MM.1S (cell line): ENCODE data around the gene FHIT.

Experiments used
- DNase-seq: peaks from one replicate; pipeline ENCODE4 v3.0.0-alpha.2; 2015
- H2AFZ ChIP-seq: fragments of 300-600 bp; sonication (generic); 2 replicates; pipeline ENCODE4 v1.6.0; 2016; ENCODE audit warnings: antibody characterized with exemption, low read length
- H3F3A ChIP-seq: fragments of 300-600 bp; sonication (generic); 2 replicates; pipeline ENCODE4 v1.6.1; 2016; ENCODE audit warnings: mild to moderate bottlenecking, antibody characterized with exemption, low read length, moderate library complexity, mixed read lengths; ENCODE audit not compliant: insufficient read depth
- H3K27ac ChIP-seq: fragments of 300-600 bp; sonication (generic); 2 replicates; pipeline ENCODE4 v1.5.1; 2016; ENCODE audit warnings: mild to moderate bottlenecking, low read length
- H3K27me3 ChIP-seq: fragments of 300-600 bp; sonication (generic); replicated peaks from 2 replicates; pipeline ENCODE4 v1.6.0; 2016; ENCODE audit warnings: low read length; ENCODE audit not compliant: insufficient read depth
- H3K36me3 ChIP-seq: fragments of 300-600 bp; sonication (generic); replicated peaks from 2 replicates; pipeline ENCODE4 v1.6.1; 2016; ENCODE audit warnings: mild to moderate bottlenecking, low read length, mixed read lengths; ENCODE audit not compliant: insufficient read depth
- H3K4me1 ChIP-seq: fragments of 300-600 bp; sonication (generic); 2 replicates; pipeline ENCODE4 v1.6.1; 2016; ENCODE audit warnings: low read length, mixed read lengths
- H3K4me2 ChIP-seq: fragments of 300-600 bp; sonication (generic); 2 replicates; pipeline ENCODE4 v1.6.0; 2016; ENCODE audit warnings: low read depth, low read length
- H3K4me3 ChIP-seq: fragments of 300-600 bp; sonication (generic); 2 replicates; pipeline ENCODE4 v1.5.1; 2016; ENCODE audit warnings: low read length, mixed read lengths
- H3K79me2 ChIP-seq: fragments of 300-600 bp; sonication (generic); 2 replicates; pipeline ENCODE4 v1.6.1; 2016; ENCODE audit warnings: mixed run types, low read length, mixed read lengths
- H3K9ac ChIP-seq: fragments of 300-600 bp; sonication (generic); 2 replicates; pipeline ENCODE4 v1.6.1; 2016; ENCODE audit warnings: low read length, mixed read lengths
- H3K9me2 ChIP-seq: fragments of 300-600 bp; sonication (generic); replicated peaks from 2 replicates; pipeline ENCODE4 v1.6.1; 2016; ENCODE audit warnings: mild to moderate bottlenecking, low read length, mixed read lengths; ENCODE audit not compliant: insufficient read depth
- H3K9me3 ChIP-seq: fragments of 300-600 bp; sonication (generic); replicated peaks from 2 replicates; pipeline ENCODE4 v1.6.1; 2016; ENCODE audit warnings: mild to moderate bottlenecking, low read length, mixed read lengths; ENCODE audit not compliant: insufficient read depth
- H4K20me1 ChIP-seq: fragments of 300-600 bp; sonication (generic); 2 replicates; pipeline ENCODE4 v1.6.1; 2016; ENCODE audit warnings: mild to moderate bottlenecking, low read length, moderate library complexity, mixed read lengths; ENCODE audit not compliant: insufficient read depth
- EZH2 ChIP-seq: fragments of 300-600 bp; sonication (generic); optimal IDR thresholded peaks from 2 replicates; pipeline ENCODE3; 2017; ENCODE audit warnings: low read depth, mild to moderate bottlenecking, antibody characterized with exemption, low read length, mixed read lengths
- EZH2phosphoT487 ChIP-seq: fragments of 300-600 bp; sonication (generic); IDR thresholded peaks from 2 replicates; pipeline ENCODE4 v1.6.1; 2018; ENCODE audit warnings: antibody characterized with exemption, low read length
- TF ChIP-seq, protein P1 (sequence below): fragments of 300-600 bp; sonication (generic); IDR thresholded peaks from 2 replicates; pipeline ENCODE4 v1.5.1; 2016; ENCODE audit warnings: antibody characterized with exemption, low read length, mixed read lengths

Gene FHIT

DNA sequence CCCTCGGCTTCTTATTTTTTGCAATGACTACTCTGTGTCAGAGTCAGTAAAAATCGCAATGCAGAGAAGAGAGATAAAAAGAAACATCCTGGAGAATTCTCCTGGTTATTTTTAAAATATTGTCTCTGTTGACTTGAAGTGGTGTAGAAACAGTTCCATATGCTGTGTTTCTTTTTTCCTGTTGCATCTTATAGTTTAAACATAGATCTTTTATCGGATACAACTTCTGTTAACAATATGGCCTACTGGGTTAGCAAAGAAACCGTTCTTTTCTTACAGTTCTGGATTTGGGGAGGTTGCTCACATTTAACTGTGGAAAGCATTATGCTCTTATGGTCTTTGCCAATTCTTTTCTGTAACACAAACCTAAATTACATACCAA lies 1432.3 kb downstream of the FHIT start:
- H3K36me3 ChIP-seq, result no peaks in the 10 kb centered on the region
- H3K9ac ChIP-seq, result no peak overlapping the region
- no peak overlapping the region for H3K4me2 ChIP-seq
- no peaks in the 10 kb centered on the region for H3K79me2 ChIP-seq
- H3K27me3 ChIP-seq, result no peaks in the 10 kb centered on the region
- H3K27ac ChIP-seq, result no peak overlapping the region
- H2AFZ ChIP-seq, result no peak overlapping the region
- no peaks in the 10 kb centered on the region for H3K4me1 ChIP-seq
- H3K4me3 ChIP-seq, result no peak overlapping the region
- H3K9me2 ChIP-seq, result no peaks in the 10 kb centered on the region
- TF ChIP-seq EZH2, result no peak
- no peaks in the 10 kb centered on the region for H3F3A ChIP-seq
- H4K20me1 ChIP-seq, result no peaks in the 10 kb centered on the region
- DNase-seq, result no peak
- no peaks in the 10 kb centered on the region for H3K9me3 ChIP-seq

DNA sequence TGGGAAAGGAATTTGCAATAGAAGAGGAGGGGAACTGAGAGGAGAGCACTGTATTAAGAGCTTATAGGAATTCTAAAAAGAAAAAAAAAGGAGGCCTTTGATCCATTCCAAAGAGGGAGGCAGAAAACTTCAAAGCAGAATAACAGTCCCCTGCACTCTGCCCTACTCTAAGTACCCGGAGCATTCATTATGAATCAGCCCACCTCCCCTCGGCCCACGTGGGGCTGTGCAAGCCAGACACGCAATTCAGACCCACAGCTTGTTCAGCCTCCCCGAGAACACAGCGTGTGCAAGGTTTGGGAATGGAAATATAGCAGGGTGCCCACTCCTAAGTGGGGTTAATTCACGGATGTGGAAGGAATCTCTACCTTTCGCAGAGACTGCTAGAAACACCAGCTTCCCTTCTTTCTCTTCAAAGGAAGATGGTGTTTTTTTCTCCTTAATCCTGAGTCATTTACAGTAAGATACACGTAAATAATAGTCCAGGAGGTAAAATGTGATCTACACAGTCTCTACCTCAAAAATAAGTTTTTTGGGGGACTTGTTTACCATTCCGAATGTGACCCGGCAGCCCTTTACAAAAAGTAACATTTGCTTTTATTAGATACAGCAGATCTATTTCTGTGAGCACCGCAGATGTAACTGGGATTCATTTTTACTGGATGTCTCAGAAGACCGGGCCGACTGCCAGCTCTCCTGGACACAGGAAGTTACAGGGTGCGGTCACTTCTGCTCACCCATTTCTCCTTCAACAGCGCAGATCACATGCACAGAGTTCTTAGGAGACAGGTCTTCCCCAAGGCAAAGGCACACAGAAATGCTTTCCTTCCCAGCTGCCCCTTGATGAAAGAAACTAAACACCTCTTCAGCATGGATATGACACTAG lies 1433.0 kb downstream of the FHIT start:
- Histone ChIP-seq H4K20me1 (no peaks in the 10 kb centered on the region), H3F3A (no peaks in the 10 kb centered on the region), H3K4me1 (no peaks in the 10 kb centered on the region), H3K9me2 (no peaks in the 10 kb centered on the region), H3K79me2 (no peaks in the 10 kb centered on the region), H2AFZ (no peak overlapping the region), H3K9ac (no peak overlapping the region), H3K36me3 (no peaks in the 10 kb centered on the region), H3K4me3 (no peak overlapping the region), H3K27ac (no peak overlapping the region), H3K9me3 (no peaks in the 10 kb centered on the region), H3K27me3 (no peaks in the 10 kb centered on the region), H3K4me2 (peak overlapping the region; percentile 13; the same call in 1 of the 2 replicates)
- TF ChIP-seq, protein P1, sequence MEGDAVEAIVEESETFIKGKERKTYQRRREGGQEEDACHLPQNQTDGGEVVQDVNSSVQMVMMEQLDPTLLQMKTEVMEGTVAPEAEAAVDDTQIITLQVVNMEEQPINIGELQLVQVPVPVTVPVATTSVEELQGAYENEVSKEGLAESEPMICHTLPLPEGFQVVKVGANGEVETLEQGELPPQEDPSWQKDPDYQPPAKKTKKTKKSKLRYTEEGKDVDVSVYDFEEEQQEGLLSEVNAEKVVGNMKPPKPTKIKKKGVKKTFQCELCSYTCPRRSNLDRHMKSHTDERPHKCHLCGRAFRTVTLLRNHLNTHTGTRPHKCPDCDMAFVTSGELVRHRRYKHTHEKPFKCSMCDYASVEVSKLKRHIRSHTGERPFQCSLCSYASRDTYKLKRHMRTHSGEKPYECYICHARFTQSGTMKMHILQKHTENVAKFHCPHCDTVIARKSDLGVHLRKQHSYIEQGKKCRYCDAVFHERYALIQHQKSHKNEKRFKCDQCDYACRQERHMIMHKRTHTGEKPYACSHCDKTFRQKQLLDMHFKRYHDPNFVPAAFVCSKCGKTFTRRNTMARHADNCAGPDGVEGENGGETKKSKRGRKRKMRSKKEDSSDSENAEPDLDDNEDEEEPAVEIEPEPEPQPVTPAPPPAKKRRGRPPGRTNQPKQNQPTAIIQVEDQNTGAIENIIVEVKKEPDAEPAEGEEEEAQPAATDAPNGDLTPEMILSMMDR, result no peak
- TF ChIP-seq EZH2phosphoT487 (no peak), EZH2 (no peak)
- no peak for DNase-seq

DNA sequence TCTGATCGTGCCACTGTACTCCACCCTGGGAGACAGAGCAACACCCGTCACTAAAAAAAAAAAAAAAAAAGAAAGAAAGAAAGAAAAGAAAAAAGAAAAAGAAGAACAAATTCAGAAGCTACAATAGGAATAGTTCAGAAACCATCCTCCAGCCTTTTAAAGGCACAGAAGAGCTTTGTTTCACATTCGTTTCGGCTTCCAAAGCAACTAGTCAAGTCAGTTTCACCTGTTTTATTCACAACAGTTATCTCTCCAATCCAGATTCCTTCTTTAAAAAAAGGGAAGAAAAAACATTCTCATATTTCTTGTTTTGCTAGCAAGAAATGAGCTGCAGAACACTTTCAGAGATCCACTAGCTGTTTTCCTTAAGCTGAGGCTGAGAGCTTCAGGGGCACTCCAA lies 1433.7 kb downstream of the FHIT start:
- no peak overlapping the region for H3K4me3 ChIP-seq
- H4K20me1 ChIP-seq, result no peaks in the 10 kb centered on the region
- H3K36me3 ChIP-seq, result no peaks in the 10 kb centered on the region
- no peak overlapping the region for H2AFZ ChIP-seq
- DNase-seq, result no peak
- no peak overlapping the region for H3K27ac ChIP-seq
- H3K27me3 ChIP-seq, result no peaks in the 10 kb centered on the region
- H3K9ac ChIP-seq, result no peak overlapping the region
- no peaks in the 10 kb centered on the region for H3K4me1 ChIP-seq
- H3K79me2 ChIP-seq, result no peaks in the 10 kb centered on the region
- no peaks in the 10 kb centered on the region for H3K9me2 ChIP-seq
- TF ChIP-seq, protein P1, result no peak
- TF ChIP-seq EZH2 (no peak), EZH2phosphoT487 (no peak)
- H3F3A ChIP-seq, result no peaks in the 10 kb centered on the region
- H3K4me2 ChIP-seq, result peak overlapping the region; percentile 13; the same call in 1 of the 2 replicates
- no peaks in the 10 kb centered on the region for H3K9me3 ChIP-seq

DNA sequence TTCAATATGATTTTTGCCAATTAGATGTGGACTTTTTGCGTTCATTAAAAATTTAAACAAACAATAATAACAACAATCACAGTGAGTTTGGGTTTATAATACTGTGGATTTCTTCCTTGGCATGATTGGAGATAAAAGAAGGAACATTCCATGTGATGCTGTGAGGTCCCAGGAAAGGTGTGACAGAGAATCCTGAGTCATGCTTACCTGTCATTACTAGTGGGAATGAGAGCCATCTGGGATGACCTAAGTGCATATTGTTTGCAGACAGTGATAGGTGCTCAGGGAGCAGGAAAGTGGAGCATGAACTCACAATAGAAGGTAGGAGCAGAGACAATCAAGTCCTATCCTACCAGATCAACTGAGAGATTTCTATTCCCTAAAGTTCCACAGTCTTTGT lies 1434.9 kb downstream of the FHIT start:
- Histone ChIP-seq H3K27ac (no peak overlapping the region), H3K4me2 (no peak overlapping the region)
- TF ChIP-seq EZH2phosphoT487 (no peak), EZH2 (no peak)
- TF ChIP-seq, protein P1, result no peak

More for the DNA sequence above, 1434.9 kb downstream of the FHIT start:
- no peak overlapping the region for H2AFZ ChIP-seq
- H3K9ac ChIP-seq, result no peak overlapping the region
- H3K4me1 ChIP-seq, result no peaks in the 10 kb centered on the region
- DNase-seq, result no peak
- H3K79me2 ChIP-seq, result no peaks in the 10 kb centered on the region
- H3K27me3 ChIP-seq, result no peaks in the 10 kb centered on the region
- no peak overlapping the region for H3K4me3 ChIP-seq
- no peaks in the 10 kb centered on the region for H3K36me3 ChIP-seq
- H4K20me1 ChIP-seq, result no peaks in the 10 kb centered on the region
- no peaks in the 10 kb centered on the region for H3K9me3 ChIP-seq
- no peaks in the 10 kb centered on the region for H3K9me2 ChIP-seq
- no peaks in the 10 kb centered on the region for H3F3A ChIP-seq
